B cell (primary cell): ENCODE results near the gene TMEM143.

Source experiments
- EZH2 ChIP-seq: IDR thresholded peaks from 2 replicates; pipeline ENCODE4 v1.6.1; 2012; ENCODE audit warnings: borderline replicate concordance, low read depth, mild to moderate bottlenecking, moderate library complexity, low read length; ENCODE audit not compliant: insufficient read depth, poor library complexity, severe bottlenecking
- TF ChIP-seq, protein P1 (sequence below): fragments of 200-600 bp; IDR thresholded peaks from one replicate; pipeline ENCODE4 v1.8.0; 2022; ENCODE audit warnings: antibody characterized with exemption, mild to moderate bottlenecking

DNA sequence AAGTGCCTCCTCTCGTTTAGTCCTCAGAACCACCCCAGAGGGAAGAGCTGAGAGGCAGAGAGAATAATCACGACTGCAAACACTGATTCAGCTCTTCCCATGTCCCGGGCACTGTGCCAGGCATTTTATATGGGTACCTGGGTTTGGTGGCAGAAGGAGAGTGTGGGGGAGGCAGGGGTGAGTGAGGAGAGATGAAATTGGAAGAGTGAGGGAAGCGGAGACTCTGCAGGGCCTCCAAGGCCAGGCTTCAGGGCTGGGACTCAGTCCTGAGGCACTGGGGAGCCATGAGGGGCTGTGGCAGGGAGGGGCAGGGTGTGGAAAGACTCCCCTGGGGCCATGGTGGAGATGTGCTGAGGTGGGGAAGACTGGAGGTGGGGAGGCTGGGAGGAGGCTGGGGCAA is 9.2 kb upstream of the TMEM143 start:
- TF ChIP-seq, protein P1, sequence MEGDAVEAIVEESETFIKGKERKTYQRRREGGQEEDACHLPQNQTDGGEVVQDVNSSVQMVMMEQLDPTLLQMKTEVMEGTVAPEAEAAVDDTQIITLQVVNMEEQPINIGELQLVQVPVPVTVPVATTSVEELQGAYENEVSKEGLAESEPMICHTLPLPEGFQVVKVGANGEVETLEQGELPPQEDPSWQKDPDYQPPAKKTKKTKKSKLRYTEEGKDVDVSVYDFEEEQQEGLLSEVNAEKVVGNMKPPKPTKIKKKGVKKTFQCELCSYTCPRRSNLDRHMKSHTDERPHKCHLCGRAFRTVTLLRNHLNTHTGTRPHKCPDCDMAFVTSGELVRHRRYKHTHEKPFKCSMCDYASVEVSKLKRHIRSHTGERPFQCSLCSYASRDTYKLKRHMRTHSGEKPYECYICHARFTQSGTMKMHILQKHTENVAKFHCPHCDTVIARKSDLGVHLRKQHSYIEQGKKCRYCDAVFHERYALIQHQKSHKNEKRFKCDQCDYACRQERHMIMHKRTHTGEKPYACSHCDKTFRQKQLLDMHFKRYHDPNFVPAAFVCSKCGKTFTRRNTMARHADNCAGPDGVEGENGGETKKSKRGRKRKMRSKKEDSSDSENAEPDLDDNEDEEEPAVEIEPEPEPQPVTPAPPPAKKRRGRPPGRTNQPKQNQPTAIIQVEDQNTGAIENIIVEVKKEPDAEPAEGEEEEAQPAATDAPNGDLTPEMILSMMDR: no peak
- no peak for TF ChIP-seq EZH2
